ENCODE data around the gene JMJD8.

GRCh38 chr16:648781-649589, 35.1 kb downstream of the JMJD8 start, which contains the start of gene WDR90:
- TF ChIP-seq CTCF (IDR thresholded peaks at IDR 0.05 in 4 of 5, conservative IDR thresholded peaks at IDR 0.05 in 1 of 5) (no peak), POLR2A (IDR thresholded peaks at IDR 0.05) (peak; percentile 60 to 70)
